Panc1 (cell line): ENCODE results near the gene CEP164. TPM values are rescaled to one million over a fixed set of nuclear protein-coding genes. Genes with fewer than 3 reads are reported as not detected.

ENCODE experiments used
- ATAC-seq: fragments of 200-7000 bp; cut with Tn5 transposase; 2 replicates; pipeline ENCODE4 v1.9.1; 2020; ENCODE audit warnings: mild to moderate bottlenecking, moderate library complexity
- BruUV-seq: library from RNA; stranded (reverse); fragments of 400-500 nt; replicated peaks from 2 replicates; lab custom pipeline; 2021; lab: Mats Ljungman, UMichigan
- CTCF ChIA-PET: fragments of 300-600 bp; sonication (Branson Sonifier 250); formaldehyde crosslinking; loops from one replicate; lab custom pipeline; 2022; ENCODE audit warnings: antibody characterized with exemption; lab: Charles Lee
- POLR2A ChIA-PET: fragments of 300-600 bp; sonication (Branson Sonifier 250); formaldehyde crosslinking; loops from one replicate; lab custom pipeline; 2022; ENCODE audit warnings: antibody characterized with exemption; lab: Charles Lee
- DNase-seq: peaks from one replicate; pipeline ENCODE4 v3.0.0-alpha.2; 2010; ENCODE audit warnings: low read depth, low spot score
- H3K27ac ChIP-seq: 2 replicates; pipeline ENCODE4 v1.5.1; 2011; ENCODE audit warnings: mild to moderate bottlenecking, low read length, inconsistent platforms
- H3K27me3 ChIP-seq: fragments of 200-500 bp; sonication (Bioruptor generic); 2 replicates; pipeline ENCODE4 v1.6.0; 2014; ENCODE audit warnings: low read length, inconsistent platforms; ENCODE audit not compliant: control insufficient read depth, insufficient read depth
- H3K36me3 ChIP-seq: fragments of 200-500 bp; sonication (Bioruptor generic); 2 replicates; pipeline ENCODE4 v1.5.1; 2014; ENCODE audit warnings: inconsistent platforms, mild to moderate bottlenecking, low read length, moderate library complexity; ENCODE audit not compliant: control insufficient read depth, insufficient read depth
- H3K4me1 ChIP-seq: 2 replicates; pipeline ENCODE4 v1.5.1; 2011; ENCODE audit warnings: inconsistent platforms, mild to moderate bottlenecking, low read length, moderate library complexity; ENCODE audit not compliant: control insufficient read depth, insufficient read depth
- H3K4me3 ChIP-seq, 2 experiments: 2 replicates each; pipeline ENCODE4 v1.5.1; 2011 to 2012; ENCODE audit warnings: low read depth in 2 of 2, low read length in 2 of 2, mild to moderate bottlenecking in 2 of 2, inconsistent platforms in 1 of 2, moderate library complexity in 1 of 2
- H3K9me3 ChIP-seq: fragments of 200-500 bp; sonication (Bioruptor generic); 2 replicates; pipeline ENCODE4 v1.5.1; 2014; ENCODE audit warnings: low read depth, mild to moderate bottlenecking, inconsistent platforms, low read length, moderate library complexity; ENCODE audit not compliant: control insufficient read depth, insufficient read depth
- CTCF ChIP-seq: fragments of 450-650 bp; IDR thresholded peaks from 2 replicates; pipeline ENCODE4 v1.5.1; 2017; ENCODE audit warnings: mild to moderate bottlenecking
- POLR2AphosphoS5 ChIP-seq: IDR thresholded peaks from 2 replicates; pipeline ENCODE4 v1.6.1; 2012; ENCODE audit warnings: mild to moderate bottlenecking, low read depth, low read length, moderate library complexity
- SIN3A ChIP-seq: IDR thresholded peaks from 2 replicates; pipeline ENCODE4 v1.6.1; 2012; ENCODE audit warnings: low read depth, mild to moderate bottlenecking, low read length, moderate library complexity, borderline replicate concordance; ENCODE audit not compliant: insufficient read depth
- TCF7L2 ChIP-seq: IDR thresholded peaks from 2 replicates; pipeline ENCODE4 v1.6.1; 2011; ENCODE audit warnings: mild to moderate bottlenecking, low read depth, low read length, inconsistent platforms
- in situ Hi-C: cut with HindIII; loops from 2 replicates; pipeline ENCODE4 v1.10.0; 2016; ENCODE audit warnings: low sequenced_read_pairs, low pct_unique_long_range_greater_than_20kb
- intact Hi-C: fragments of 100-400 bp; cut with micrococcal nuclease; formaldehyde crosslinking; loops from one replicate; pipeline ENCODE4 v1.10.0; 2022; ENCODE audit not compliant: unreplicated experiment
- total RNA-seq: library from RNA; stranded (reverse); gene quantifications from one replicate; pipeline ENCODE4 v1.2.1, GENCODE V29; 2021; ENCODE audit not compliant: unreplicated experiment
- TF ChIP-seq, protein P1 (sequence below), 2 experiments: IDR thresholded peaks; 2 replicates each; pipeline ENCODE4 v1.6.1; 2011 to 2012; ENCODE audit warnings: low read depth in 2 of 2, control low read depth in 1 of 2, low read length in 1 of 2, mild to moderate bottlenecking in 1 of 2, moderate library complexity in 1 of 2; ENCODE audit not compliant: insufficient read depth in 1 of 2

The CEP164 gene
- total RNA-seq, 1 experiment from 2014 or later, result 75.4 TPM

DNA sequence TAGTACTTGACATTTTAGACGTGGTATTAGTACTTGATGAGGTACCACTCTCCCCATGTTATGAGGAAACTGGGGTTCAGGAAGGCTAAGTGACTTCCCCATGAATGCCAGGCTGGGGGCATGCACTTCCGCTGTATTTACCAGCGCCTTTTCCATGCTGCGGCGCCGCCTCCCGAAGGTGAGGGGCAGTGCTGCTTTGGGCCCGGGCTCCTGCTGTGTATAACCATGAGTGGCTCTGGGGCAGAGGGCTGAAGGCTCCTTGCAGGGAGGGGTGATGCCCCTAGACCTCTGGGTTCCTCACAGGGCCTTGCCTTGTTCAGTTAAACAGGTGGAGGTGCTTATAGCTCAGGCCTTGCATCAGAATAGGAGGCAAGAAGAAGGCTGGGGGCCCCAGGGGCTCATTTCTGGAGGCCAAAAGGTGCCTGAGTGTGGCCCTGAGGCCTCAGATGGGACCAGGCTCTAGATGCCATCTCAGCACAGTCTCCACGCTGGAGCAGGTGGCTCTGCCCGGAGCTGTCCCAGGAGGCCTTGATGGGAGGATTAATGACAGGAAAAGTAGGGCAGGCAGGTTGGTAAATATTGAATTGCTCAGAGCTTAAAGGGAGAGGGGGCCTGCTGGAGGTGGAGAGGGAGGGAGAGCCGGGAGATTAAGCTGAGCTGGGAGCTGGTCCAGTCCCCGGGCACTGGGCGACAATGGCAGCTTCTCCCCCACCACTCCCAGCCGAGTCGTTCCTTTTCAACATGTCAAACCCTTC, 129.6 kb downstream of the CEP164 start:
- no peak overlapping the region for H3K4me3 ChIP-seq
- H3K36me3 ChIP-seq, result no peaks in the 10 kb centered on the region
- CTCF ChIA-PET, result interaction anchor here (0.6 kb wide), 1 partner anchor 138 kb away, joined by 7 read pairs; no protein-coding TSS in a partner anchor
- H3K27ac ChIP-seq, result no peak overlapping the region
- POLR2A ChIA-PET, result interaction anchor here (0.6 kb wide), 1 partner anchor 8 kb away, joined by 13 read pairs; no protein-coding TSS in a partner anchor
- intact Hi-C loops, result no loop called here
- TF ChIP-seq POLR2AphosphoS5, result no peak
- no peak for TF ChIP-seq CTCF
- no peak for TF ChIP-seq TCF7L2
- TF ChIP-seq SIN3A, result no peak
- TF ChIP-seq, protein P1, sequence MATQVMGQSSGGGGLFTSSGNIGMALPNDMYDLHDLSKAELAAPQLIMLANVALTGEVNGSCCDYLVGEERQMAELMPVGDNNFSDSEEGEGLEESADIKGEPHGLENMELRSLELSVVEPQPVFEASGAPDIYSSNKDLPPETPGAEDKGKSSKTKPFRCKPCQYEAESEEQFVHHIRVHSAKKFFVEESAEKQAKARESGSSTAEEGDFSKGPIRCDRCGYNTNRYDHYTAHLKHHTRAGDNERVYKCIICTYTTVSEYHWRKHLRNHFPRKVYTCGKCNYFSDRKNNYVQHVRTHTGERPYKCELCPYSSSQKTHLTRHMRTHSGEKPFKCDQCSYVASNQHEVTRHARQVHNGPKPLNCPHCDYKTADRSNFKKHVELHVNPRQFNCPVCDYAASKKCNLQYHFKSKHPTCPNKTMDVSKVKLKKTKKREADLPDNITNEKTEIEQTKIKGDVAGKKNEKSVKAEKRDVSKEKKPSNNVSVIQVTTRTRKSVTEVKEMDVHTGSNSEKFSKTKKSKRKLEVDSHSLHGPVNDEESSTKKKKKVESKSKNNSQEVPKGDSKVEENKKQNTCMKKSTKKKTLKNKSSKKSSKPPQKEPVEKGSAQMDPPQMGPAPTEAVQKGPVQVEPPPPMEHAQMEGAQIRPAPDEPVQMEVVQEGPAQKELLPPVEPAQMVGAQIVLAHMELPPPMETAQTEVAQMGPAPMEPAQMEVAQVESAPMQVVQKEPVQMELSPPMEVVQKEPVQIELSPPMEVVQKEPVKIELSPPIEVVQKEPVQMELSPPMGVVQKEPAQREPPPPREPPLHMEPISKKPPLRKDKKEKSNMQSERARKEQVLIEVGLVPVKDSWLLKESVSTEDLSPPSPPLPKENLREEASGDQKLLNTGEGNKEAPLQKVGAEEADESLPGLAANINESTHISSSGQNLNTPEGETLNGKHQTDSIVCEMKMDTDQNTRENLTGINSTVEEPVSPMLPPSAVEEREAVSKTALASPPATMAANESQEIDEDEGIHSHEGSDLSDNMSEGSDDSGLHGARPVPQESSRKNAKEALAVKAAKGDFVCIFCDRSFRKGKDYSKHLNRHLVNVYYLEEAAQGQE (IDR thresholded peaks at IDR 0.05; ENCODE audit: insufficient read depth in 1 of 2, low read depth in 2 of 2, low read length in 1 of 2), result no peak
- BruUV-seq, result no TSS peak
- ATAC-seq, result no peak
- peaks cover 7% of the 10 kb centered on the region for H3K9me3 ChIP-seq
- in situ Hi-C loops, result no loop called here
- peaks cover 1% of the 10 kb centered on the region; the same call in 1 of the 2 replicates for H3K27me3 ChIP-seq
- H3K4me1 ChIP-seq, result no peaks in the 10 kb centered on the region
- no peak for DNase-seq

DNA sequence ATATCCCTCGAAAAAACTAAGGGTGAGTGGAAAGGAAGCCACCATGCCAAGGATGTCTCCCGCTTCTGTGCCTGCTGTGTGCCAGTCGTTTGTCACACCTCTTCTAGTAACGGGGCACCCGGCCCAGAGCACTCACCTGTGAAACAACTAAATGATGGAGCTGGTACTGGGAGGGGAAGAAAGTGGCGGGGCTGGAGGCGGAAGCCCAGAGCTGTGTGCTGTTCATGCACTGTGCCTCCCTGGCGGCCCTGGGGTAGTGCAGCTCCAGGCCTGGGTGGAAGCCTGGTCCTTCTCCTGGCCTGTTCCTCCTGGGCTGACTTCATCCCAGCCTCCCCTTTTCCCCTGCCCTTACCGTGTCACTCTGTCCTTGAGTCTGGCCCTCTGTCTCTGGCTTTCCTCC, 130.2 kb downstream of the CEP164 start:
- intact Hi-C loops (no loop called here), in situ Hi-C loops (no loop called here)
- ATAC-seq (peak; percentile 56), DNase-seq (no peak)
- no TSS peak for BruUV-seq
- peaks cover 7% of the 10 kb centered on the region for H3K9me3 ChIP-seq
- no peak overlapping the region for H3K27ac ChIP-seq
- ChIA-PET CTCF (no interaction called here), POLR2A (no interaction called here)
- H3K36me3 ChIP-seq, result no peaks in the 10 kb centered on the region
- TF ChIP-seq TCF7L2 (no peak), POLR2AphosphoS5 (no peak), SIN3A (no peak), CTCF (no peak)
- TF ChIP-seq, protein P1 (IDR thresholded peaks at IDR 0.05; ENCODE audit: insufficient read depth in 1 of 2, low read depth in 2 of 2, low read length in 1 of 2), result no peak
- H3K4me1 ChIP-seq, result no peaks in the 10 kb centered on the region
- no peak overlapping the region for H3K4me3 ChIP-seq
- H3K27me3 ChIP-seq, result no peaks in the 10 kb centered on the region; the same call in 1 of the 2 replicates
